Liver (tissue), 9 donors: ENCODE data around the gene SYNGR4. TPM values are rescaled to one million over a fixed set of nuclear protein-coding genes. Genes with fewer than 3 reads are reported as not detected.

Experiments
- DNase-seq: peaks from one replicate; pipeline ENCODE4 v3.0.0-alpha.2; 2017; ENCODE audit warnings: low spot score
- H3K27ac ChIP-seq, 2 donors: one replicate each; pipeline ENCODE4 v1.7.0; 2013; ENCODE audit warnings: inconsistent platforms in 2 of 2, low read length in 2 of 2, control low read depth in 1 of 2, low read depth in 1 of 2, mild to moderate bottlenecking in 1 of 2
- H3K27me3 ChIP-seq, 4 donors: one replicate each; pipeline versions ENCODE4 v1.6.1 to v1.7.0; 2013; ENCODE audit warnings: low read length in 3 of 4, inconsistent platforms in 1 of 4, mild to moderate bottlenecking in 1 of 4, moderate library complexity in 1 of 4; ENCODE audit not compliant: control insufficient read depth in 4 of 4, insufficient read depth in 4 of 4
- H3K36me3 ChIP-seq, 4 donors: one replicate each; pipeline versions ENCODE4 v1.6.1 to v1.7.0; 2013; ENCODE audit warnings: low read length in 3 of 4, mild to moderate bottlenecking in 3 of 4, low read depth in 1 of 4, moderate library complexity in 1 of 4; ENCODE audit not compliant: control insufficient read depth in 4 of 4, insufficient read depth in 3 of 4
- H3K4me1 ChIP-seq, 4 donors: one replicate each; pipeline versions ENCODE4 v1.6.1 to v1.7.0; 2013; ENCODE audit warnings: low read length in 3 of 4, mild to moderate bottlenecking in 3 of 4, moderate library complexity in 1 of 4; ENCODE audit not compliant: control insufficient read depth in 4 of 4, insufficient read depth in 4 of 4
- H3K4me3 ChIP-seq, 3 donors: one replicate each; pipeline versions ENCODE4 v1.6.1 to v1.7.0; 2013; ENCODE audit warnings: low read length in 3 of 3, control low read depth in 1 of 3, low read depth in 1 of 3, mild to moderate bottlenecking in 1 of 3
- H3K9ac ChIP-seq, 2 donors: one replicate each; pipeline ENCODE4 v1.7.0; 2013; ENCODE audit warnings: low read length in 2 of 2, mild to moderate bottlenecking in 2 of 2, moderate library complexity in 2 of 2, control low read depth in 1 of 2, low read depth in 1 of 2
- H3K9me3 ChIP-seq, 4 donors: one replicate each; pipeline versions ENCODE4 v1.6.1 to v1.7.0; 2013; ENCODE audit warnings: low read length in 3 of 4; ENCODE audit not compliant: control insufficient read depth in 4 of 4
- ATF3 ChIP-seq: IDR thresholded peaks from 2 replicates; pipeline ENCODE4 v1.6.1; 2016; ENCODE audit warnings: antibody characterized with exemption
- CTCF ChIP-seq: fragments of 150-350 bp; IDR thresholded peaks from 2 replicates; pipeline ENCODE4 v1.5.1; 2017; ENCODE audit warnings: improper control_type of control experiment, low read depth, low read length; ENCODE audit not compliant: missing input control
- EGR1 ChIP-seq, 2 donors: IDR thresholded peaks; 2 replicates each; pipeline ENCODE4 v1.6.1; 2016 to 2018; ENCODE audit warnings: antibody characterized with exemption in 2 of 2, low read depth in 2 of 2
- FOXA1 ChIP-seq: IDR thresholded peaks from 2 replicates; pipeline ENCODE4 v1.6.1; 2016; ENCODE audit warnings: antibody characterized with exemption
- FOXA2 ChIP-seq: IDR thresholded peaks from 2 replicates; pipeline ENCODE4 v1.6.1; 2016; ENCODE audit warnings: antibody characterized with exemption
- GABPA ChIP-seq, 2 donors: IDR thresholded peaks in 1 of 2; conservative IDR thresholded peaks in 1 of 2; 2 replicates each; pipeline ENCODE4 v1.6.1; 2016; ENCODE audit warnings: antibody characterized with exemption in 2 of 2, mild to moderate bottlenecking in 1 of 2, moderate library complexity in 1 of 2
- HNF4A ChIP-seq, 2 donors: conservative IDR thresholded peaks; 2 replicates each; pipeline ENCODE4 v1.6.1; 2016; ENCODE audit warnings: antibody characterized with exemption in 2 of 2, mild to moderate bottlenecking in 2 of 2
- HNF4G ChIP-seq: IDR thresholded peaks from 2 replicates; pipeline ENCODE4 v1.6.1; 2016; ENCODE audit warnings: antibody characterized with exemption
- JUND ChIP-seq, 2 donors: IDR thresholded peaks; 2 replicates each; pipeline ENCODE4 v1.6.1; 2016; ENCODE audit warnings: antibody characterized with exemption in 2 of 2
- MAX ChIP-seq: IDR thresholded peaks from 2 replicates; pipeline ENCODE4 v1.6.1; 2016; ENCODE audit warnings: antibody characterized with exemption
- NR2F2 ChIP-seq: IDR thresholded peaks from 2 replicates; pipeline ENCODE4 v1.6.1; 2016; ENCODE audit warnings: antibody characterized with exemption
- RAD21 ChIP-seq, 2 donors: IDR thresholded peaks; 2 replicates each; pipeline ENCODE4 v1.6.1; 2016; ENCODE audit warnings: antibody characterized with exemption in 2 of 2, mild to moderate bottlenecking in 2 of 2
- REST ChIP-seq: IDR thresholded peaks from 2 replicates; pipeline ENCODE4 v1.6.1; 2016; ENCODE audit warnings: antibody characterized with exemption, mild to moderate bottlenecking
- RXRA ChIP-seq, 2 donors: IDR thresholded peaks; 2 replicates each; pipeline ENCODE4 v1.6.1; 2017 to 2018; ENCODE audit warnings: antibody characterized with exemption in 2 of 2, mild to moderate bottlenecking in 1 of 2
- SP1 ChIP-seq: IDR thresholded peaks from 2 replicates; pipeline ENCODE4 v1.6.1; 2018; ENCODE audit warnings: antibody characterized with exemption, mild to moderate bottlenecking
- TAF1 ChIP-seq: conservative IDR thresholded peaks from 2 replicates; pipeline ENCODE4 v1.6.1; 2016; ENCODE audit warnings: antibody characterized with exemption, mild to moderate bottlenecking
- YY1 ChIP-seq: IDR thresholded peaks from 2 replicates; pipeline ENCODE4 v1.6.1; 2016; ENCODE audit warnings: antibody characterized with exemption, mild to moderate bottlenecking
- ZBTB33 ChIP-seq: IDR thresholded peaks from 2 replicates; pipeline ENCODE4 v1.6.1; 2016; ENCODE audit warnings: antibody characterized with exemption
- WGBS: extraction: QIAGEN DNeasy Blood & Tissue Kit; methylation state at CpG from one replicate; pipeline ENCODE4 v1.1.7; 2013; 5-methylcytosine and 5-hydroxymethylcytosine counted together
- polyA plus RNA-seq, 2 donors: library from polyadenylated mRNA; stranded (reverse) in 1 of 2; unstranded in 1 of 2; fragments of 200-250 nt in 1 of 2; fragments of >200 nt in 1 of 2; fragmentation: Nextera tagmentation in 1 of 2; extraction: Ambion mirVana in 1 of 2; gene quantifications; one replicate each; pipeline versions ENCODE4 v1.2.1 to v1.2.3, GENCODE V29; 2013 to 2015
- total RNA-seq, 2 donors: library from RNA; depleted of rRNA; stranded (reverse); fragments of >200 nt; gene quantifications; one replicate each; pipeline ENCODE4 v1.2.3, GENCODE V29; 2014
- donor health status: healthy.
- donor health status: healthy.
- donor health status: healthy.
- donor health status: healthy.
- donor health status: healthy.

The SYNGR4 gene
- total and polyA plus RNA-seq, 4 donors = 0.09 TPM; not detected in 3

- Histone ChIP-seq H3K9me3 (no peaks in the 10 kb centered on the region), H3K27me3 (no peaks in the 10 kb centered on the region), H3K36me3 (peaks cover 0 to 1% (median 0%) of the 10 kb centered on the region in 4 donors), H3K27ac (peak overlapping the region; percentile 82 to 84), H3K4me3 (peak overlapping the region in 2 of 3 donors; percentile 28 to 46), H3K9ac (peak overlapping the region; percentile 42 to 58), H3K4me1 (peaks cover 2 to 28% (median 14%) of the 10 kb centered on the region in 4 donors)
- TF ChIP-seq ZBTB33 (peak; percentile 12), HNF4G (no peak), ATF3 (no peak), JUND (IDR thresholded peaks at IDR 0.05) (peak in 1 of 2 donors; percentile 52), RXRA (IDR thresholded peaks at IDR 0.05) (peak; percentile 25 to 48), FOXA2 (peak; percentile 24), YY1 (peak; percentile 48), MAX (peak; percentile 38), GABPA (IDR thresholded peaks at IDR 0.05 in 1 of 2, conservative IDR thresholded peaks at IDR 0.05 in 1 of 2) (no peak), REST (no peak), EGR1 (IDR thresholded peaks at IDR 0.05; ENCODE audit: low read depth in 2 of 2) (no peak), FOXA1 (peak; percentile 7), SP1 (peak; percentile 86), RAD21 (IDR thresholded peaks at IDR 0.05) (no peak), HNF4A (conservative IDR thresholded peaks at IDR 0.05) (no peak), TAF1 (no peak), CTCF (no peak), NR2F2 (peak; percentile 15)
- peak; percentile 87 for DNase-seq
- 7% methylated on average over 25 of the region's 25 CpGs for WGBS
Observed at GRCh38 chr19:48332662-48333466, 31.3 kb upstream of the SYNGR4 start.
